HCT116 (cell line): ENCODE measurements around the gene ALCAM. TPM values are rescaled to one million over a fixed set of nuclear protein-coding genes. Genes with fewer than 3 reads are reported as not detected.

ENCODE experiments used
- ATAC-seq: fragments of 200-7000 bp; cut with Tn5 transposase; 2 replicates; pipeline ENCODE4 v1.9.1; 2020; ENCODE audit warnings: mild to moderate bottlenecking, moderate library complexity
- BruUV-seq: library from RNA; stranded (reverse); fragments of 400-500 nt; replicated peaks from 2 replicates; lab custom pipeline; 2021; lab: Mats Ljungman, UMichigan
- CTCF ChIA-PET: fragments of 300-600 bp; sonication (Branson Sonifier 250); formaldehyde crosslinking; loops from one replicate; lab custom pipeline; 2021; ENCODE audit warnings: antibody characterized with exemption; lab: Charles Lee
- POLR2A ChIA-PET: fragments of 300-600, 350-600 bp; sonication (Branson Sonifier 250); formaldehyde crosslinking; loops from one replicate; lab custom pipeline; 2021; ENCODE audit warnings: antibody characterized with exemption; lab: Charles Lee
- RAD21 ChIA-PET, 2 experiments: fragments of 300-600 bp; sonication (Branson Sonifier 250); formaldehyde crosslinking; loops; one replicate each; lab custom pipeline; 2023; ENCODE audit warnings: low total read pairs in 2 of 2; ENCODE audit not compliant: uncharacterized antibody in 2 of 2, unreplicated experiment in 2 of 2, low non-redundant PET in 1 of 2; lab: Charles Lee
- DNase-seq: peaks from one replicate; pipeline ENCODE4 v3.0.0-alpha.2; 2010; ENCODE audit warnings: low read depth, low spot score
- H2AFZ ChIP-seq: fragments of 200-600 bp; shearing (Covaris generic), sonication (generic); 2 replicates; pipeline ENCODE4 v1.6.1; 2017; ENCODE audit warnings: low read depth, mixed run types, mixed read lengths, antibody characterized with exemption, low read length; ENCODE audit not compliant: poor library complexity, severe bottlenecking
- H3K27ac ChIP-seq: 2 replicates; pipeline ENCODE4 v1.5.1; 2012; ENCODE audit warnings: low read depth, low read length
- H3K27me3 ChIP-seq: fragments of 200-600 bp; sonication (generic); 2 replicates; pipeline ENCODE4 v1.6.1; 2016; ENCODE audit warnings: mixed run types, low read length, mixed read lengths; ENCODE audit not compliant: insufficient read depth
- H3K36me3 ChIP-seq, 2 experiments: fragments of 200-500 bp in 1 of 2; fragments of 200-600 bp in 1 of 2; sonication (Bioruptor generic) in 1 of 2; sonication (generic) in 1 of 2; 2 replicates each; pipeline versions ENCODE4 v1.5.1 to v1.6.1; 2014 to 2016; ENCODE audit warnings: low read length in 2 of 2, inconsistent platforms in 1 of 2, mixed read lengths in 1 of 2, mixed run types in 1 of 2; ENCODE audit not compliant: insufficient read depth in 2 of 2, control insufficient read depth in 1 of 2
- H3K4me1 ChIP-seq, 2 experiments: fragments of 200-600 bp in 1 of 2; sonication (generic) in 1 of 2; 2 replicates each; pipeline versions ENCODE4 v1.5.1 to v1.6.1; 2012 to 2017; ENCODE audit warnings: low read length in 2 of 2, inconsistent platforms in 1 of 2, mild to moderate bottlenecking in 1 of 2, mixed read lengths in 1 of 2, mixed run types in 1 of 2, moderate library complexity in 1 of 2; ENCODE audit not compliant: insufficient read depth in 2 of 2, control insufficient read depth in 1 of 2
- H3K4me2 ChIP-seq: fragments of 200-600 bp; sonication (generic); 2 replicates; pipeline ENCODE4 v1.6.1; 2017; ENCODE audit warnings: mixed run types, low read length, mixed read lengths
- H3K4me3 ChIP-seq, 2 experiments: fragments of 200-600 bp in 1 of 2; sonication (generic) in 1 of 2; replicated peaks in 1 of 2; 2 replicates each; pipeline ENCODE4 v1.5.1; 2011 to 2016; ENCODE audit warnings: low read length in 2 of 2, control low read depth in 1 of 2, low read depth in 1 of 2, mild to moderate bottlenecking in 1 of 2, mixed read lengths in 1 of 2, mixed run types in 1 of 2
- H3K79me2 ChIP-seq: fragments of 200-600 bp; sonication (generic); 2 replicates; pipeline ENCODE4 v1.6.1; 2017; ENCODE audit warnings: mild to moderate bottlenecking, mixed run types, low read length, moderate library complexity, mixed read lengths; ENCODE audit not compliant: insufficient read depth
- H3K9ac ChIP-seq: fragments of 200-600 bp; sonication (generic); 2 replicates; pipeline ENCODE4 v1.6.1; 2016; ENCODE audit warnings: low read length, mixed read lengths
- H3K9me2 ChIP-seq: fragments of 200-600 bp; sonication (generic), shearing (Covaris generic); 2 replicates; pipeline ENCODE4 v1.6.1; 2017; ENCODE audit warnings: mixed run types, mild to moderate bottlenecking, moderate library complexity; ENCODE audit not compliant: insufficient read depth
- H3K9me3 ChIP-seq, 2 experiments: fragments of 200-500 bp in 1 of 2; fragments of 200-600 bp in 1 of 2; sonication (Bioruptor generic) in 1 of 2; sonication (generic) in 1 of 2; 2 replicates each; pipeline ENCODE4 v1.6.1; 2014 to 2017; ENCODE audit warnings: low read length in 2 of 2, mixed read lengths in 2 of 2, inconsistent platforms in 1 of 2, low read depth in 1 of 2, mild to moderate bottlenecking in 1 of 2, mixed run types in 1 of 2, moderate library complexity in 1 of 2; ENCODE audit not compliant: control insufficient read depth in 1 of 2, insufficient read depth in 1 of 2
- H4K20me1 ChIP-seq: fragments of 200-600 bp; sonication (generic), shearing (Covaris generic); 2 replicates; pipeline ENCODE4 v1.6.1; 2017; ENCODE audit warnings: mixed run types, mild to moderate bottlenecking, moderate library complexity; ENCODE audit not compliant: insufficient read depth
- CBX3 ChIP-seq: IDR thresholded peaks from 2 replicates; pipeline ENCODE4 v1.6.1; 2012; ENCODE audit warnings: low read depth
- CEBPB ChIP-seq: IDR thresholded peaks from 2 replicates; pipeline ENCODE4 v1.6.1; 2012; ENCODE audit warnings: low read depth
- EGR1 ChIP-seq: IDR thresholded peaks from 2 replicates; pipeline ENCODE4 v1.6.1; 2012; ENCODE audit warnings: low read depth
- JUND ChIP-seq: IDR thresholded peaks from 2 replicates; pipeline ENCODE4 v1.6.1; 2012
- POLR2AphosphoS5 ChIP-seq: IDR thresholded peaks from 2 replicates; pipeline ENCODE4 v1.6.1; 2011; ENCODE audit warnings: mild to moderate bottlenecking, low read depth, low read length, moderate library complexity
- RAD21 ChIP-seq: IDR thresholded peaks from 2 replicates; pipeline ENCODE4 v1.6.1; 2012; ENCODE audit warnings: low read depth, mild to moderate bottlenecking
- SIN3A ChIP-seq: IDR thresholded peaks from 2 replicates; pipeline ENCODE4 v1.6.1; 2012; ENCODE audit warnings: low read depth
- SP1 ChIP-seq: IDR thresholded peaks from 2 replicates; pipeline ENCODE4 v1.6.1; 2012; ENCODE audit warnings: low read depth
- TCF7L2 ChIP-seq: IDR thresholded peaks from 2 replicates; pipeline ENCODE4 v1.7.0; 2011; ENCODE audit warnings: borderline replicate concordance, inconsistent platforms; ENCODE audit not compliant: insufficient read depth, insufficient read length; ENCODE audit errors: extremely low read depth
- YY1 ChIP-seq: IDR thresholded peaks from 2 replicates; pipeline ENCODE4 v1.6.1; 2011; ENCODE audit warnings: low read length, low read depth, moderate library complexity, mild to moderate bottlenecking; ENCODE audit not compliant: insufficient replicate concordance; ENCODE audit errors: extremely low read depth
- intact Hi-C: fragments of 100-400 bp; cut with micrococcal nuclease; formaldehyde crosslinking; loops from 2 replicates; pipeline ENCODE4 v1.10.0; 2022
- total RNA-seq: library from RNA; stranded (reverse); gene quantifications from one replicate; pipeline ENCODE4 v1.2.1, GENCODE V29; 2021; ENCODE audit not compliant: unreplicated experiment
- TF ChIP-seq, protein P1 (sequence below): IDR thresholded peaks from 2 replicates; pipeline ENCODE4 v1.6.1; 2012

ALCAM gene
- total RNA-seq, 1 experiment from 2014 or later: 56.7 TPM

DNA sequence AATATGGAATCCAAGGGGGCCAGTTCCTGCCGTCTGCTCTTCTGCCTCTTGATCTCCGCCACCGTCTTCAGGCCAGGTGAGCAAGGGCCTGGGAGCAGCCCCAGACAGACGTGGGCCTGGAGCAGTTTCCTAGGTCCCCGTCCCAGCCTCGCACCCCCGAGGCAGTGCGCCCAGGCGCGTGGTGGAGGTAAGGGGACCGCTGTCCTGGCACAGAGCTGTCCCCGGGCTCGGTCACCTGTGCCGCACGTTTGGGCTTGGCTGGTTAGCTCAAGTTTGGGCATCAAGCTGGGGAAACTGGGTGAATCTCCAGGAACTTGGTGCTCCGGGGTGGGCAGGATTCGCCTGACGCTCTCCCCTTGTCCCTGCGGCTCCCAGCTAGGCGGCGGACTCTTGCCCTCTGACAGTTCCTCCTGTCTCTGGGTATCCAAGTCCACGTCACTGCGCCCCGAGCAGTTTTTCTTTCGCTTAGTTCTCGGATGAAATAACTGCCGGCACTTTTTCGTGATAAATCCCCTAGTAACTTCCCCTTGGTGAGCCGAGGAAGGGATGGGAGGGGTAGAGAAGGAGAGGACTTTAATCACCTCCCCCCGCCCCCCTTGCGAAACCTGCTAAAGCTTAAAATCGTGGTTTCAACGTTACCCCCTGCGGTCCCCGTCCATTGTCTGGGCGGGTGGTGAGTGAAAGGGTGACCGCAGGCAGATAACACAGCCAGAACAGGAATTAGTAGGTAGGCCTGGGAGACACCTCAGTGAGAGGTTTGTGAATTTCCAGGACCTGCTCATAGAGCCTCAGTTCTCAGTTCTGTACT lies 901 bp downstream of the ALCAM start (continued):
- TF ChIP-seq, protein P1, sequence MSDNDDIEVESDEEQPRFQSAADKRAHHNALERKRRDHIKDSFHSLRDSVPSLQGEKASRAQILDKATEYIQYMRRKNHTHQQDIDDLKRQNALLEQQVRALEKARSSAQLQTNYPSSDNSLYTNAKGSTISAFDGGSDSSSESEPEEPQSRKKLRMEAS: peak; percentile 65
- TF ChIP-seq YY1: no peak
- 0 out of 2 replicates have a peak, but pooled peaks have one; percentile 31 for TF ChIP-seq CEBPB
- no peak for TF ChIP-seq JUND
- no peak for TF ChIP-seq SIN3A

DNA sequence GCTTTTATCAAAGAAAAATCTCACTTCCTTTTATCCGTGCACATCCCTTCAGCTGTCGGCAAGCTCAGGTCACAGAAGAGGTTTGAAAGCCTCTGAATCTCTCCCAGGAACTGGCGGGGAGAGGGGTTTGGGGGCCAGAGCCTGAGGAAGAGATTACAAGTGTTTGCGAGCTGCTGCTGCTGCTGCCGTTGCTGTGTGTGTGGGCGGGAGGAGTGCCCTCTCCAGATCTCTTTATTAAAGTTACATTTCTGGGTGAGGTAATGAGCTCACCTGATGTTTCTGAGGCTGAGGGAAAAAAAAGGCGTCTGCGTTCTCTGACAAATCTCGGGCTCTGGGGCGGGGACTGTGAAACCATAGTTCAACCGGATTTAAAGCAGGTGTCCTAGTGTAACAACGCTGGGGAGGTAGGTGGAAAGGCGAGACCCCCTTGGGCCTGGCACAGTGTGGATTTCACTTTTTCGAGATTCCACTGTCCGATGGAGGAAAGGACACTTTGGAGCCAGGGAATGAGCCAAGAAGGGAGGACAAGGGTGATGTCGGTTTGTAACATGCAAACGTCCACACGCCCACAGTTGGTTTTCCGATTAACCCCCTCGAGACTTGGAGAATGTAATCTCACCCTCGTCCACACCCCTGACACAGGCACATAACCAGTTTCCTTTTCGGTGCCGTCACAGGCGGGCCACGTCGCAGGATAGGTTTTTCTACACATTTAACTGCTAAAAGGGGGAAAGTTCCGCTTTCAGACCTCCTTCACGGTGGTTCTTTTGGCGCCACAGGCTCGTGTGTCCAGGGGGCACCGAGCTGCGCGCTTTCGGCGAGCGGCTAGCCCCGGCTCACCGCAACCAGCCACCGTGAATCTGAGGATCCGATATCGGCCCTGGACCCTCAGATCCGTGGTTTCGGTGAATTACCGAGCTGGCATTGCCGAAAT lies 2.1 kb downstream of the ALCAM start:
- H2AFZ ChIP-seq: peak overlapping the region; percentile 33
- H3K9me2 ChIP-seq: no peaks in the 10 kb centered on the region
- peak overlapping the region; percentile 86 for H3K9ac ChIP-seq
- H3K4me3 ChIP-seq: peak overlapping the region; percentile 74 to 91
- intact Hi-C loops: loop anchor here (2.0 to 10.0 kb wide), 5 partner anchors 32 to 1377 kb away; no protein-coding TSS in a partner anchor
- no peaks in the 10 kb centered on the region for H4K20me1 ChIP-seq
- no peaks in the 10 kb centered on the region for H3K36me3 ChIP-seq
- no peaks in the 10 kb centered on the region for H3K27me3 ChIP-seq
- H3K4me1 ChIP-seq: peaks cover 13 to 35% of the 10 kb centered on the region in 2 experiments; a peak in 3 of 4 replicates
- POLR2A ChIA-PET: interaction anchor here (1.1 to 2.4 kb wide), 4 partner anchors 10 to 932 kb away, joined by 3 to 8 read pairs (median 4); no protein-coding TSS in a partner anchor
- peak overlapping the region; percentile 78 for H3K27ac ChIP-seq
- peak overlapping the region; percentile 98 for H3K4me2 ChIP-seq
- TSS peak; percentile 76 for BruUV-seq
- peak; percentile 75 for DNase-seq
- peak; percentile 2; the same call in 1 of the 2 replicates for ATAC-seq
- H3K79me2 ChIP-seq: peaks cover 70% of the 10 kb centered on the region
- H3K9me3 ChIP-seq: no peaks in the 10 kb centered on the region
- RAD21 ChIA-PET: no interaction called here
- TF ChIP-seq SIN3A (peak; percentile 60), POLR2AphosphoS5 (peak; percentile 65), RAD21 (no peak), SP1 (peak; percentile 32; the same call in 1 of the 2 replicates), CBX3 (0 out of 2 replicates have a peak, but pooled peaks have one; percentile 6), CEBPB (0 out of 2 replicates have a peak, but pooled peaks have one; percentile 8), TCF7L2 (no peak), EGR1 (peak; percentile 95)
- CTCF ChIA-PET: interaction anchor here (1.0 to 3.7 kb wide), 4 partner anchors 46 to 1267 kb away, joined by 3 to 20 read pairs (median 4); no protein-coding TSS in a partner anchor
